HG02623 (cell line): ENCODE measurements around the gene SMTNL1.

Experiments used
- ATAC-seq: cut with Tn5 transposase; IDR thresholded peaks from one replicate; pipeline ENCODE4 v1.9.1; 2021; ENCODE audit warnings: moderate library complexity; ENCODE audit not compliant: unreplicated experiment

SMTNL1 gene

GRCh38 chr11:57543593-57543992 is 6.2 kb downstream of the SMTNL1 start:
- no peak for ATAC-seq

- ATAC-seq, result no peak
These were observed 7.2 kb downstream of the SMTNL1 start for GRCh38 chr11:57544566-57544965.

GRCh38 chr11:57545883-57546282 is 8.5 kb downstream of the SMTNL1 start:
- ATAC-seq, result no peak

- ATAC-seq, result no peak
These were observed 9.1 kb downstream of the SMTNL1 start for GRCh38 chr11:57546451-57546850.

- peak; percentile 61 for ATAC-seq
These were observed 9.6 kb downstream of the SMTNL1 start for GRCh38 chr11:57546869-57547475.

- ATAC-seq, result peak; percentile 76
These were observed 10.5 kb downstream of the SMTNL1 start for GRCh38 chr11:57547854-57548377.

GRCh38 chr11:57549983-57550382 is 12.6 kb downstream of the SMTNL1 start:
- no peak for ATAC-seq

GRCh38 chr11:57551941-57552340 is 14.5 kb downstream of the SMTNL1 start:
- ATAC-seq, result no peak

- no peak for ATAC-seq
These were observed 15.1 kb downstream of the SMTNL1 start for GRCh38 chr11:57552479-57552878.

GRCh38 chr11:57555393-57555792 is 18.0 kb downstream of the SMTNL1 start:
- ATAC-seq, result no peak

- ATAC-seq, result no peak
These were observed 18.6 kb downstream of the SMTNL1 start for GRCh38 chr11:57556041-57556440.

GRCh38 chr11:57560146-57560545 is 22.8 kb downstream of the SMTNL1 start:
- no peak for ATAC-seq

- ATAC-seq, result no peak
These were observed 25.2 kb downstream of the SMTNL1 start for GRCh38 chr11:57562596-57562995.

GRCh38 chr11:57566005-57566904 is 28.9 kb downstream of the SMTNL1 start:
- ATAC-seq, result peak; percentile 63

- ATAC-seq, result peak; percentile 2
These were observed 29.6 kb downstream of the SMTNL1 start for GRCh38 chr11:57566905-57567514.

GRCh38 chr11:57567515-57568329 is 30.3 kb downstream of the SMTNL1 start, which contains the start of gene UBE2L6:
UBE2L6 (minus strand) TSS chr11:57567672; CDS start chr11:57567611, 61 bp downstream.
- ATAC-seq, result peak; percentile 54

GRCh38 chr11:57568330-57568766 is 31.0 kb downstream of the SMTNL1 start:
- ATAC-seq, result peak; percentile 2

- ATAC-seq, result no peak
These were observed 34.2 kb downstream of the SMTNL1 start for GRCh38 chr11:57571606-57572005.

- no peak for ATAC-seq
These were observed 36.7 kb downstream of the SMTNL1 start for GRCh38 chr11:57574061-57574460.

GRCh38 chr11:57584341-57584740 is 46.9 kb downstream of the SMTNL1 start:
- ATAC-seq, result no peak

GRCh38 chr11:57585301-57585700 is 47.9 kb downstream of the SMTNL1 start:
- ATAC-seq, result no peak
